RWPE2 (cell line): ENCODE data around the gene CEP55.

Experiments used
- ATAC-seq: fragments of 200-7000 bp; cut with Tn5 transposase; 3 replicates; pipeline ENCODE4 v1.9.1; 2021; ENCODE audit warnings: low read depth
- DNase-seq: peaks from one replicate; pipeline ENCODE4 v3.0.0-alpha.2; 2020; ENCODE audit warnings: low spot score
- H3K27ac ChIP-seq: fragments of 450-650 bp; 2 replicates; pipeline ENCODE4 v1.5.1; 2017; ENCODE audit warnings: mild to moderate bottlenecking; ENCODE audit not compliant: poor library complexity, severe bottlenecking
- H3K27me3 ChIP-seq: fragments of 250-450 bp; sonication (Bioruptor Pico); 2 replicates; pipeline ENCODE4 v1.5.1; 2021; ENCODE audit warnings: mild to moderate bottlenecking, moderate library complexity; ENCODE audit not compliant: insufficient read depth, poor library complexity, severe bottlenecking
- H3K36me3 ChIP-seq: fragments of 250-450 bp; sonication (Bioruptor Pico); 2 replicates; pipeline ENCODE4 v1.5.1; 2020; ENCODE audit warnings: low read depth, mild to moderate bottlenecking, moderate library complexity
- H3K4me1 ChIP-seq: fragments of 250-450 bp; sonication (Bioruptor Pico); 2 replicates; pipeline ENCODE4 v1.5.1; 2021; ENCODE audit warnings: mild to moderate bottlenecking, moderate library complexity; ENCODE audit not compliant: insufficient read depth, poor library complexity, severe bottlenecking
- H3K4me3 ChIP-seq: fragments of 250-450 bp; sonication (Bioruptor Pico); 2 replicates; pipeline ENCODE4 v1.5.1; 2021; ENCODE audit warnings: mild to moderate bottlenecking, moderate library complexity; ENCODE audit not compliant: severe bottlenecking
- H3K9me3 ChIP-seq: fragments of 250-450 bp; sonication (Bioruptor Pico); 2 replicates; pipeline ENCODE4 v1.5.1; 2021; ENCODE audit warnings: mild to moderate bottlenecking, moderate library complexity; ENCODE audit not compliant: severe bottlenecking
- TF ChIP-seq, protein P1 (sequence below): fragments of 450-650 bp; IDR thresholded peaks from one replicate; pipeline ENCODE4 v1.5.1; 2017; ENCODE audit warnings: mild to moderate bottlenecking, moderate library complexity; ENCODE audit not compliant: poor library complexity, severe bottlenecking

The CEP55 gene

DNA sequence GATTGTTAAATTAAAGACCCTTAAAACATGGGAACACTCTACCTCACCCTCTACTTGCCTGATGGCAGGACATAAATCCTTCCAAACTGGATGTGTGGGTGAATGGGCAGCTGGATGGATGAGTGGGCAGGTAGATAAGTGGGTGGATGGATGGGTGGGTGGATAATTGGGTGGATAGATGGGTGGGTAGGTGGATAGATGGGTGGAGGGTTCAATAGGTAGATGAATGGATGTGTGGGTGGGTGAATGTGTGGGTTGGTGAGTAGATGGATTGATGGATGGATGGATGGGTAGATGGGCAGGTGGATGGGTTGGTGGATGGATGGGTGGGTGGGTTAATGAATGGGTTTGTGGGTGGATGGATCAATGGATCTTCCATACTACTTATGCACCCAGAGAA lies 51.1 kb downstream of the CEP55 start:
- no peak for ATAC-seq
- no peak for DNase-seq
- no peaks in the 10 kb centered on the region for H3K9me3 ChIP-seq
- peaks cover 12% of the 10 kb centered on the region for H3K4me1 ChIP-seq
- H3K4me3 ChIP-seq = no peak overlapping the region
- H3K36me3 ChIP-seq = no peaks in the 10 kb centered on the region
- H3K27me3 ChIP-seq = no peaks in the 10 kb centered on the region
- H3K27ac ChIP-seq = peak overlapping the region; percentile 52
- TF ChIP-seq, protein P1, sequence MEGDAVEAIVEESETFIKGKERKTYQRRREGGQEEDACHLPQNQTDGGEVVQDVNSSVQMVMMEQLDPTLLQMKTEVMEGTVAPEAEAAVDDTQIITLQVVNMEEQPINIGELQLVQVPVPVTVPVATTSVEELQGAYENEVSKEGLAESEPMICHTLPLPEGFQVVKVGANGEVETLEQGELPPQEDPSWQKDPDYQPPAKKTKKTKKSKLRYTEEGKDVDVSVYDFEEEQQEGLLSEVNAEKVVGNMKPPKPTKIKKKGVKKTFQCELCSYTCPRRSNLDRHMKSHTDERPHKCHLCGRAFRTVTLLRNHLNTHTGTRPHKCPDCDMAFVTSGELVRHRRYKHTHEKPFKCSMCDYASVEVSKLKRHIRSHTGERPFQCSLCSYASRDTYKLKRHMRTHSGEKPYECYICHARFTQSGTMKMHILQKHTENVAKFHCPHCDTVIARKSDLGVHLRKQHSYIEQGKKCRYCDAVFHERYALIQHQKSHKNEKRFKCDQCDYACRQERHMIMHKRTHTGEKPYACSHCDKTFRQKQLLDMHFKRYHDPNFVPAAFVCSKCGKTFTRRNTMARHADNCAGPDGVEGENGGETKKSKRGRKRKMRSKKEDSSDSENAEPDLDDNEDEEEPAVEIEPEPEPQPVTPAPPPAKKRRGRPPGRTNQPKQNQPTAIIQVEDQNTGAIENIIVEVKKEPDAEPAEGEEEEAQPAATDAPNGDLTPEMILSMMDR = no peak

DNA sequence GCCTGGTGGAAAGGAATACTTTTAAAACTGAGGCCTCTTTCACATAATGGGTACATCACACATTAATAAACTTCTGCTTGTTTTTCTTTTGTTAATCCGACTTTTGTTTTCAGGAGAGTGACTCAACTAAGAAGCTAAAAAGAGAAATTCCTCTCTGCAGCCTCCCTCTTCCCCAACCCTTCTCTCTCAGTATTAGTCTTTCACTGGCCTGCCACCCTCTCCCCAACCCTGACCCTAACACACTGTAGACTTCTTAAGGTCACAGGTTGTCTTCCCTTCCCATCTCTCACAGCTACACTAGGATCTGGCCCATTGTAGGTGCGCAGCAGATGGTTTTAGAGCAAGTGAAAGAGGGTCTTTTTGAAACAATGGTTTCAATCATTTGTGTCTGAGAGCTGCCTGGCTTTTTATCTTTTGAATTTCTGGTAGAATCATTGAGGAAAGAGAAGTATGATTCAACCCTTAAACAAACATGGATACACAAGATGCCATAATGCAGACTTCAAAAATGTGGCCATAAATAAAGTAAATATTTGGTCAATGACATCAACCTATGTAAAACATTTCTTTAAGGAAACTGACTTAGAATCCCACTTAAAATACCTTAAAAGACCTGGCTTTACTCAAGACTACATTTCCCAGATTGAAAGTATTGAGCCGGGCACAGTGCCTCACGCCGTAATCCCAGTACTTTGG lies 52.1 kb downstream of the CEP55 start:
- no peaks in the 10 kb centered on the region for H3K36me3 ChIP-seq
- H3K27ac ChIP-seq = peak overlapping the region; percentile 52
- peak; percentile 88 for ATAC-seq
- H3K4me1 ChIP-seq = peaks cover 12% of the 10 kb centered on the region
- H3K4me3 ChIP-seq = no peak overlapping the region
- no peak for DNase-seq
- no peaks in the 10 kb centered on the region for H3K27me3 ChIP-seq
- H3K9me3 ChIP-seq = no peaks in the 10 kb centered on the region
- TF ChIP-seq, protein P1 = no peak

DNA sequence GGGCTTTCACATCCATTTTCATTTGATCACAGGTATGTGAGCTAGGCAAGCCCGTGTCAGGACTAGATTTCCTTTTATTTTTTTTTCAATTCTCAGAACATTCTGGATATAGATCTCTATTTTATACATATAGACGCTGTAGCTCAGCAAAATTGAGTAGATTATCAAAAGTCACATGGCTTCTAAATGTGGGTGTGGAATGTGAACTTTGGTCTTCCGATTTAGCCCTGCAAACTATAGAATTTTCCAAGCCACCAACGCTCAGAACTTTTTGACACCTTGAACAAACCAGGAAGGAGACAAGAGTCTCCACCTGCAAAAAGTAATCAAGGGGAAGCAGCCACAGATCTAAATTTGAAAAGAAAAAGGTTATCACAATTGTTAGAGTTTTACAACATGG lies 54.2 kb downstream of the CEP55 start:
- no peaks in the 10 kb centered on the region for H3K9me3 ChIP-seq
- peaks cover 12% of the 10 kb centered on the region for H3K4me1 ChIP-seq

DNA sequence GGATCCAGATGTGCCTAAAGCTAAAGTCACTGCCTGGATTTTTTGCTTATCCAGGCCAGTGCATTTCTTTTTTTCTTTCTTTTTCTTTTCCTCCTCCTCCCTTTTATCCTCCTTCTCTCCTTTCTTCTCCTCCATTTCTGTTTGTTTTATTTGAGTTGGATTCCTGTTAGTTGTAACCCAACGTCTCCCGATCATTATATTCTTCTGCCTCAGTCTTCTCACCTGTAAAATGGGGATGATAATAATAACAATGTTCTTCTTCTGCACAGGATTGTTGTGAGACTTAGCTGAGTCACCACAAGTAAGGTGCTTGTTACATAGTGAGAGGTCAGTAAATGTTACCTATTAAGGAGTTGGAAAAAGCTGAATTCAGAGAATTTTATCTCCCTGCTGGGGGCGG lies 56.4 kb downstream of the CEP55 start:
- DNase-seq (no peak), ATAC-seq (no peak)
- Histone ChIP-seq H3K4me3 (no peak overlapping the region), H3K27me3 (no peaks in the 10 kb centered on the region), H3K27ac (no peak overlapping the region), H3K4me1 (peaks cover 12% of the 10 kb centered on the region), H3K9me3 (no peaks in the 10 kb centered on the region), H3K36me3 (no peaks in the 10 kb centered on the region)
- TF ChIP-seq, protein P1 = no peak

More for the DNA sequence above, 54.2 kb downstream of the CEP55 start:
- Histone ChIP-seq H3K36me3 (no peaks in the 10 kb centered on the region), H3K4me3 (no peak overlapping the region), H3K27me3 (no peaks in the 10 kb centered on the region), H3K27ac (no peak overlapping the region)
- TF ChIP-seq, protein P1 = no peak
- DNase-seq (no peak), ATAC-seq (no peak)
